GM18507 (cell line): ENCODE data around the gene DLGAP1.

Source experiments
- DNase-seq: peaks from one replicate; pipeline ENCODE4 v3.0.0; 2011; ENCODE audit warnings: low read depth; ENCODE audit not compliant: insufficient read length; ENCODE audit errors: extremely low spot score
- FAIRE-seq: peaks from 2 replicates; lab custom pipeline; 2011; peaks lifted over from hg19 to GRCh38; lab: Jason Lieb, UNC

DLGAP1 gene

GRCh38 chr18:4204438-4204720, 250.7 kb downstream of the DLGAP1 start:
- no peak for DNase-seq

GRCh38 chr18:4203568-4204437, 251.3 kb downstream of the DLGAP1 start:
- no peak for DNase-seq
- no peak for FAIRE-seq

More at GRCh38 chr18:4204438-4204720, 250.7 kb downstream of the DLGAP1 start:
- no peak for FAIRE-seq

- FAIRE-seq (no peak), DNase-seq (no peak)
Observed at GRCh38 chr18:4200399-4200798, 254.7 kb downstream of the DLGAP1 start.

- no peak for FAIRE-seq
- no peak for DNase-seq
Observed at GRCh38 chr18:4198956-4199355, 256.2 kb downstream of the DLGAP1 start.

GRCh38 chr18:4196351-4196750, 258.8 kb downstream of the DLGAP1 start:
- no peak for DNase-seq

GRCh38 chr18:4193086-4193485, 262.0 kb downstream of the DLGAP1 start:
- DNase-seq, result no peak
- no peak for FAIRE-seq

More at GRCh38 chr18:4196351-4196750, 258.8 kb downstream of the DLGAP1 start:
- FAIRE-seq, result no peak

GRCh38 chr18:4181882-4182568, 273.1 kb downstream of the DLGAP1 start:
- DNase-seq, result no peak

GRCh38 chr18:4181086-4181485, 274.0 kb downstream of the DLGAP1 start:
- DNase-seq, result no peak
- FAIRE-seq, result no peak

More at GRCh38 chr18:4181882-4182568, 273.1 kb downstream of the DLGAP1 start:
- no peak for FAIRE-seq

- FAIRE-seq, result no peak
- no peak for DNase-seq
Observed at GRCh38 chr18:4172196-4173100, 282.7 kb downstream of the DLGAP1 start.

GRCh38 chr18:4157352-4157751, 297.8 kb downstream of the DLGAP1 start:
- DNase-seq (no peak), FAIRE-seq (no peak)

GRCh38 chr18:4146797-4147196, 308.3 kb downstream of the DLGAP1 start:
- no peak for DNase-seq
- no peak for FAIRE-seq

GRCh38 chr18:4144201-4144600, 310.9 kb downstream of the DLGAP1 start:
- DNase-seq, result no peak
- FAIRE-seq, result no peak

- FAIRE-seq (no peak), DNase-seq (no peak)
Observed at GRCh38 chr18:4143585-4143984, 311.5 kb downstream of the DLGAP1 start.

GRCh38 chr18:4142876-4143275, 312.2 kb downstream of the DLGAP1 start:
- FAIRE-seq (no peak), DNase-seq (no peak)

GRCh38 chr18:4134700-4135099, 320.4 kb downstream of the DLGAP1 start:
- FAIRE-seq, result no peak
- no peak for DNase-seq

- DNase-seq, result no peak
- no peak for FAIRE-seq
Observed at GRCh38 chr18:4130734-4131719, 324.1 kb downstream of the DLGAP1 start.

GRCh38 chr18:4126939-4127338, 328.2 kb downstream of the DLGAP1 start:
- FAIRE-seq, result no peak
- DNase-seq, result no peak

- DNase-seq, result no peak
- no peak for FAIRE-seq
Observed at GRCh38 chr18:4125627-4126230, 329.4 kb downstream of the DLGAP1 start.
